NCI-H1048 (cell line): Measurements from ENCODE around the gene ALX4.

Experiments
- DNase-seq: peaks from one replicate; lab custom pipeline; 2025; lab: John Stamatoyannopoulos, UW

The ALX4 gene

DNA sequence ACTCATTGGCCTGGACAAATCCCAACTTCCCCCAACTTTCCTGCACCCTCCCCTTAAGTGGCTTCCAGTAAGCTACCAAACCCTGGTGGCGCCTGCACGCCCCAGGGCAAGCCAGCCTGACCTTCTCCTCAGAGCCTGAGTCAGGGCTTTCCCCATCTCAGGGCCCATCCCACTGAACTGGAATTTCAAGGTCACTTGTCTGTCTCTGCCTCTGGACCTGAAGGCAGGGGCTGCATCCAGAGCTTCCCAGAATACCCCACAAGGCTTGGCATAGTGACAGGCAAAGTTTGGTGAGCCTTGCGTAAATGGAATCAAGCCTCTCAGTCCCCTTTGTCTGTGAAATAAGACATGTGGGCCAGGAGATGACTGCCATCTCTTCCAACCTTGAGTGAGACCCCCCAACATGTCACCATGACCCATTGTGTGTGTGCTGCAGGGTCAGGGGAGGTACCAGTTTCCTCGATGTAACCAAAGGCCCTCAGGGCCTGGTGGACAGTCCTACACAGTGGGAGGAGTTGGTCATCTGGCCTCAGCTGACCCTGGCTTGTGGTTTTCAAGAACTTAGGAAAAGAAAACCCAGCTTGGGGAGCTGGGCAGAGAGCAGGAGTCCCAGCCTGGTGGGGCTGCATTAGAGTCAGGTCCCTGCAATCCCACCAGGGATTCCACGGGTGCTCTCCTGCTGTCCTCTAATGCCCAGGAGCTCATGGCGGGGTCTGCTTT, 8.9 kb downstream of the ALX4 start:
- no peak for DNase-seq

DNA sequence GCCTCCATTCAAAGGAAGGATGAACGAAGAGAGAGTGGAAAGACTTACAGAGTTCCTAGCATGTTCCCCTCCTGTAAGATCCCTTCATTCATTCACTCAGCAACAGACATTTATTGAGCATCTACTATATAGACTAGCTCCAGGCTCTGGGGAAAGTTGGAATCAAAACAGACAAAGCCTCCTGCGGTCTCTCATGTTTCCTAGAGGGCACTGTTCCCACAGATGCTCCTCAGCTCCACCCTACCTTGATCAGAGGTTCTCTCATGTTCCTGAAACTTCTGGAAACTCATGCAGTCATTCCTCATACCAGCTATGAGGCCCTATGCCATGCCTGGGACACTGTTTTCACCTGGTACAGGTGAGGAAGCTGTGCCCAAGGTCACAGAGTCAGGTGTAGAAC, 11.1 kb downstream of the ALX4 start:
- no peak for DNase-seq

DNA sequence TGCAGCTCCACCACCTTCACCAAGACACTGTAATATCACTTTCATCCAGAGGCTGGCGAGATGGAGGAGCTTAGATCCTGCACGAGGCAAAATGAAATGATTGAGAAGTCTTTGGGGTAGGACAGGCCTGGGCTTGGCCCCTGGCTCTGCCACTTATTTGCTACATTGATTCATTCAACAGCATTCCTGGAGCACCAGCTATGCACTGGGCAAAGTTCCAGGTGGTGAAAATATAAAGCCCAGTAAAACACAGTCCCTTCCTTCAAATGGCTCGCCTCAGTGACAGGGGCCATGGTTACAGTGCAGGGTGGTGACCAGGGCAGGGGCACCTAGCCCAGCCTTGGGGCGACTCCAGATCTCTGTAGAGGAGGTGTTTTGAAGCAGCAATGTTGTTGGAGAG, 19.7 kb downstream of the ALX4 start:
- no peak for DNase-seq

DNA sequence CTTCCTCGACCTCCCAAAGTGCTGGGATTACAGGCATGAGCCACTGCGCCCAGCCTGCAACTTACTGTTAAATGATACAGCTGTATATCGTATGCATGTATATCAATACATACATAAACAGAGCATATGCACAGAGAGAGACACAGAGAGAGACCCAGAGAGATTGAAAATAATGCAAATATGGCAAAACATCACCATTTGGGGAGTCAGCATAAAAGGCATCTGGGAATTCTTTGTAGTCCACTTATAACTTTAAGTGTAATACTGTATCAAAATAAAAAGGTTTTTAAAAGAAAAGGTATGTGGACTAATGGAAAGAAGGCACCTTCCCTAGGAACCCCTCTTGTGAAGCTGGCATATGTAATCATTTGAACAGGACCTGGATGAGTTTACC, 21.8 kb downstream of the ALX4 start:
- DNase-seq, result no peak

DNA sequence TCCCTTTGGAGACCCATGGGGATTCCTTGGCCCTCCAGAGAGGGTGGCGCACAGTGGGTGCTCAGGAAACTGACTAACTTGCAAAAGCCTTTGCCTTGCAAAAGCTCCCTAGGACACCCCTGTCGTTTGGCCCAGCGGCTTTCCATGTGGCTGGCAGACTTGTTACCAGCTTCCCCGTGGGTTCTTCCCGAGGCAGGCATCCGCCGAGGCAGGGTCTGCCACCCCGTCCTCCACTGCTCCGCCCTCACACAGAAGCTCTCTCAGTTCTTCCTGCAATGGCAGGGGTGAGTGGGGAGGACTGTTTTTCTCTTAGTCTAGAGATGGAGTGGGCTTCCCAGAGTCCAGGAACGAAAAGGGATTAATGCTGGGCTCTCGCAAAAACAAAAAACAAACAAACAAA, 23.0 kb downstream of the ALX4 start:
- no peak for DNase-seq

DNA sequence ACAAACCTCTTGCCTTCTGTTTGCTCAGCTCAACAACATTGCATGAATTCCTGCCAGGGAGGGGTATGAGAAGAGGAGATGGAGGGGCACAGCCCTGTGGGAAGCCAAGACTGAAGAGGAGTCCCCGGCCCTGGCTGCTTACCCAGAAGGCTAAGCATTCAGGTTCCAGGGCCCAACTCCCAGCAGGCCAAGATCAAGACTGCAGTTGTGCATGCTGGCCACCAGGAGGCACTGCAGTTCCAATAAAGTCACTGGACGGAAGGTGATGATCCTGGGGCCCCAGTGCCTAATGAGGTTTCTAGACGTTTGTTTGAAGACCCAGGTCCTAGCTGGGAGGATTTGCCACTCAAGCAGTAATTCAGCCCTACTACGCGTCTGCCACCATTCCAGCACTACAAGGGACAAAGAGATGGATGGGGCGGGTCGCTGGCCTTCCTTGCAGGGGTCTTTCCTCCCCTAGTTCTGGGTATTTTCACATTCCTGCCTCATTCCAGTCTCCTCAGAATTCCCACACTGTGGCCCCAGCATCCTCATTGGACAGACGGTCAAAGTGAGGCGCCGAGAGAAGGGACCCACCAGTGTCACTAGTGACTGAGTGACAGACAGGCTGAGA, 23.6 kb downstream of the ALX4 start:
- peak; percentile 27 for DNase-seq

DNA sequence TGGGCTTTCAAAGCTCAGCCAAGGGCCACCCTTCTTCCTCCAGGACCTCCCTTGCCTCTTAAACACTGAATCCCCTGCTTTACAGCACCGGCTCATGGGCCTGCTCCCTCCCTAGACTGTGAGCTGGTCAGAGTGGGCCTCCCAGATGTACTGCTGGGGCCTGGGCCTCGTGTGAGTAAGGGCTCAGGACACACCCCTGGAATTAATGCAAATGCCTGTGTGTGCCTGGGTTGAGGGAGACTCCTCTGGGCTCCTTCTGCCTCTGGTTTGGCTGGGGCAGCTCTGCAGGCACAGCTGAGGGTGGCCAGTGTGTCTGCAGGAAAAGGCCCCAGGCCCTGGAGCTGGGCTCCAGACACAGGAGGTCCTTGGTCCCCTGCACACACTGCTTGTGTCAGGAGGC, 24.2 kb downstream of the ALX4 start:
- no peak for DNase-seq

DNA sequence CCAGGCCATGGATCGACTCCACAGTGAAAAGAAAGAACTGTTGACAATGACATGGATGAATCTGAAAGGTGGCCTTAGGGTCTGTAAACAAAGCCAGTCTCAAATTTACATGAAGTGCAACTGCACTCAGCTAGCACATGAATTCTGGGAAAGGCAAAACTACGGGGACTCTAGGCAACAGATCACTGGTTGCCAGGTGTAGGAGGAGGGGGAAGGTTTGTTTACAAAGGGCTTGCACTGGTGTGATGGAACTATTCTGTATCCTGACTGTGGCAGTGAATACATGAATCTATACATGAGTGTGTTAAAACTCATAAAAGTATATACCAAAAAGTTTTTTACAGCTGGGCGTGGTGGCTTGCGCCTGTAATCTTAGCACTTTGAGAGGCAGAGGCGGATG, 27.3 kb downstream of the ALX4 start:
- DNase-seq, result no peak

DNA sequence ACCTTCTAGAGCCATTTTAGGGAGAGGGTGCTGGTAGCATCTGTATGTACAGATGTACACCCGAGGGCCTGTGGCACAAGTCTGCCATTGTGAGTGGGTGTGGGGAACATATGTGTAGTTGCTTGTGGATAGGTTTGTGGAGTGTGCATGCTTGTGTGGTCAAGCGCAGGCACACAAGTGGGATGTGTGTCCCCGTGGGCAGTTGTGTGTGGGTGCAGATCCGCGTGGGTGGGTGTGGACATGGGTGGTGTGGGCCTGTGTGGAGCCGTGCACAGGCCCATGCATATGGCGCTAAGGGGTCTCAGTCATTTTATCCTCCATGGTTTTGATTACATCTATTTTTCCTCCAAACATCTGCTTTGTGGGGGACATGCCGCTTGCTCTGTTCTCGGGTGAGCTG, 28.8 kb downstream of the ALX4 start:
- DNase-seq, result no peak

DNA sequence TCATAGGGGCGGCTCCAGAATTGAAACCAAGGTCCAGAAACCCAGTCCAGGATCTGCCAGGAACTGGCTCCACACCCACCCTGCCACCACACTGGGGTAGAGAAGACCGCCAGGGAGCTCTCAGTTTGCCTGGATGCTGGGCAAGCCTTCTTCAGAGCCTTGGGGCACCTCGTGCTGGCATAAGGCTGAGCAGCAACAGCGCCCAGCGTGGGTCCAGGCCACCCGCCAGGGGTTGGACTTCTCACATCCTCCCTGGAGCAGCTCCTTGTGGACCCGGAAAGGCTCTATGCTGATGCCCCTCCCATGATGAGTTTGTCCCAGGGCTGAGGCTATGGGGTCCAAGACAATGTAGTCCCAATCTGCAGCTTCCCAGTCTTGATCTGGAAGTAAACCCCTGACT, 29.7 kb downstream of the ALX4 start:
- DNase-seq, result no peak

DNA sequence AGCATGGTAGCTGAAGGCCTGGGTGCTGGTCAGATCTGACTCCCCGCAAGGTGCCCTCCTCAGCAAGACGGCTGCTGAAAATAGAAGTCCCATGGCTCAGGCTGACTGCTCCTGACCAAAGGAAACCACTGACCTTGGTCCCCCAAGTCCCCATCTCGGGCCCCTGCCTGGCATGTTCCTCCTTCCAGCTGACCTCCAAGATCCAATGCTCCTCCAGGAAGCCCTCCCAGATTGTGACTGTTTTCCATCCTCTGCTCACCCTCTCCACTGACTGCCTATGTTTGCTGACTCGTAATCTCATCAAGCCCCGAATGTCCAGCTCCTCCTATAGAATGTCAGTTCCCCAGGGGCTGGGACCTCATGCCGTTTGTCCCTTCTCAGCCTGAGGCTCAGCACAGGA, 30.5 kb downstream of the ALX4 start:
- no peak for DNase-seq

DNA sequence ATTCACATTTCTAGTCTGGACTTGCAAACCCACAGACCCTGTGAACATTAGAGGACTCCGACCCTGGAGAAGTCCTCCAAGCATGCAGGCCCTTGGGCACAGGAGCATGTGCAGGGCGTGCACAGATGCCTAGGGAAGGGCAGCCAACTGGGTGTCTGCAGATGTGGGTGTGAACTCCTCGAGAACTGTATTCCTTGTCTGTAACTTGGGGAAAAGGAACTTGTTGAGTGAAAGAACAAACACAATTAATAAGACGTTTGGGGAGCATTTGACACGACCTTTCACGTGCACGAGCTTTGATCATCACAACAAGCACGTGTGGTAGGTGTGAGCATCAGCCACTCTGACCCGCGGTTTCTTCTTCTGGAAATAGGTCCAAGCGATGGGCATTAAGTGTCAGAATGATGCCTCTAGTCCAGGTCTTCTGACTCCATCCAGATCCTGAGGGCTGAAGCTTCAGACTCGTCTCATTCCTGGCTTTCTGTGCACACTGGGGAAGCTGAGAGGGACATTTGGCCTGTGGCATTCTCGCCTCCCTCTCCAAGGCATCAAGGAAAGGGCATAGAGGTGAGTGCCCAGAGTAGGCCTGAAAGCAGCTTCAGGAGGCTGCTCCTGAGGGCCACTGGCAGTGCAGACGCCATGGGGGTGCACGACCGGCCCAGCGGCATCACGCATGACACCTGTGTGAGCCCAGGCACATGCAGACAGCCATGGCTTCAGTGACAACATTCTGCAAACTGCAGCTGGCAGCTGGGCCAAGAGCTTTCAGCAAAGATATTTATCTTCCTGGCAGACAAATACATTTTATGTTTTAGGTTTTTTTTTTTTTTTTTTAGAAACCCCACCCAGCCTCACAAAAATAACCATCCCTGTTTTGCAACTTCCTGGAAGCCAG, 32.5 kb downstream of the ALX4 start:
- no peak for DNase-seq

DNA sequence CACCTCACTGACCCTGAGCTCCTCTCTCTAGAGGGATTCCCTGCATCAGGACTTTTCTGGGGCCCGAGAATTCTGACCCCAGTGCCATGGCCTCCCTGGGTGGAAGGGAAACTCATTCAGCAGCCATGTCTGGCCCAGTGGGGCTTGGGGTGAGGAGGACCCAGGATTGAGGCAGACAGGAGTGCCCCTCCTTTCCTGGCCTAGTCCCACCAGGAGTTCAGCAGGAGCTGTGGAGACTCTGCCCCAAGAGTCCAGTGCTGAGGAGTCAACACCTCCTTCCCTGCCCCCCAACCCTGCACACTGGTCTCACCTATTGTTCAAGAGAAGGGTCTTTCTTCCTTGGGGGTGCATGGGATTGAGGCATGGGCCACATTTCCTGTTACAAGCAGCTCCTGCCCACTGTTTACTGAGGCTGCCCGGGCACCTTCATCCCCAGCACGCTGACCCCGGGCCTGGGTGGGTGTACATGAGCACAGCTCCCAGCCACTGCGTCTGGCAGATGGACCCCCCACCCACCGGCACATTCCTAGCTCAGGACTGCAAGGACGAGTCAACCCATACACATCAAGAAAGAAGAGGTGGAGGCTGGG, 33.9 kb downstream of the ALX4 start:
- no peak for DNase-seq

DNA sequence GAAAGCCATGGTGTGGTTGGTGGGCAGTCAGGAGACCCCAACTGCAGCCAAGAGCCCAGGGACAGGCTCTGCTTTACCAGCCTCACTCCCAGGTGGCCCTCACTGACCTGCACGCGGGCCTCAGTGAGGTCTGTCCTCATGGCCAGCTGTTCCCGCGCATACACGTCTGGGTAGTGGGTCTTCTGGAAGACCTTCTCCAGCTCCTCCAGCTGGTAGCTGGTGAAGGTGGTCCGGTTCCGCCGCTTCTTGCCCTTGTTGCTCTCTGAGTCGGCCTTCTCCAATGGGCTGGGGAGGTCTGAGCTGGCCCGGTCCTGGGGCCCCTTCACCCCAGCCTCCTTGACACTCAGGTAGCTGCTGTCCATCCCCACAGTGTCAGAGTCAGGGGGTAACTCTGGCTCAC, 34.7 kb downstream of the ALX4 start:
- no peak for DNase-seq

DNA sequence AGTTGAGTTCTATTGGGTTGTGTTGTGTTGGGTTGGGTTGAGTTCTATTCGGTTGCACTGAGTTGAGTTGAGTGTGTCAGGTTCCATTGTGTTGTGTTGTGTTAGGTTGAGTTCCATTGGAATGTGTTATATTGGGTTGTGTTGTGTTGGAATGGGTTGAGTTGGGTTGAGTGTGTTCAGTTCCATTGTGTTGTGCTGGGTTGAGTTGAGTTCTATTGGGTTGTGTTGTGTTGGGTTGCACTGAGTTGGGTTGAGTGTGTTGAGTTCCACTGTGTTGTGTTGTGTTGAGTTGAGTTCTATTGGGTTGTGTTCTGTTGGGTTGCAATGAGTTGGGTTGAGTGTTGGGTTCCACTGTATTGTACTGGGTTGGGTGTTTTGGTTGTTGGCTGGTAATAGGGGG, 35.5 kb downstream of the ALX4 start:
- no peak for DNase-seq

DNA sequence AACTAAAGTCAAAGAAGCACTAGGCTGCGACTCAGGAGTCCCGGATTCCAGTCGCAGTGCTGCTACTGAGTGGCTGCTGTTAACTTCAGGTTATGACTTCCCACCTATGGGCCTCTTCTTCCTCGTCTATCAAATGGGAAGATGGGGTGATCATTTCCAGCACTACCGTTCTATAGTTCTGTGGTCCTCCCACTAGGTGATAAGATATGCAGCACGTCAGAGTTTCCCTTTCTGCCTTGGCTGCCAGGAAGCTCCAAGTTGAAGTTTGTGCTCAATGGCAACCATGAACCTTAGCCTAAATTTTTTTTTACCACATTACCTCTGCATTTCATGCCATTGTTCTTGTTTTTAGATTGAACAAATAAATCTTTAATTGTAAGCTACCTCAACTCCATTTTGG, 38.7 kb downstream of the ALX4 start:
- no peak for DNase-seq

DNA sequence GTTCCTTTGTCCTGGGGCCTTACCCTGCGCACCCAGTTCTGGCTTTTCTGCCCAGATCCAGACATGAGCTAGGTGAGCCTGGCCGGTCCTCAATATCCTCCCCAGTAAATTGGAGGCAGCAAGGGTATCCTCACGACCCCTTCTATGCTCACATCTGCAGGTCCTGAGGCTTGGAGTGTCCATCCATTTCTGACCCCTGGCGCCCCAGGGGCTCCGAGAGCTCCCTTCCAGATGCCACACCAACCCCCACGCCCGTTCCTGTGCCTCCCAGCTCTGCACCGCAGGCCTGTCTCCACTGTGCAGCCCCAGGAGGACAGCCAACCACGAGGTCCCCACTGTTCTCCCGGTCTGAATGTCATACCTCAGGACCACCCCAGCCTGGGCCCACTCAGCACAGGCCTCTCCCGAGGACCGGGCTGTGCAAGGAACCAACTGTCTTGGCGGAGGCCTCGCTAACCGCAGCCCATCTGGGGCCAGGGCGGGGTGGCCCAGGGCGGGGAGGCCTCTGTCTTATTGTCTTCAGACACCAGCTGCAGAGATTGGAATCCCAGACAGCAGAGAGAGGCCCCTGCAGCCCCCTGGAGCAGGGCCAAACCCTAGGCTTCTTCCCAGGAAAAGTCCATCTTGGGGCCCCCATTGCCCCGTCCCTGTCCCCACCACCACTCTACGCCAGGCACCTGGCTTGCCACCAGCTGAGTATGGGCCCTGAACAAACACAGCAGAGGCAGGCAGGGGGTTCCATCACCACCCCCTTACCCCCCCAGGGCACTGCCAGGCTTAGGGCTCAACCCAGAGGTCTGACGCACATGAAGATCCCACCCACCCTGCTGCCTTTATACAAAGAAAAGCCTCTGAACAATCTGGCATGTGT, 39.3 kb downstream of the ALX4 start:
- DNase-seq, result no peak

DNA sequence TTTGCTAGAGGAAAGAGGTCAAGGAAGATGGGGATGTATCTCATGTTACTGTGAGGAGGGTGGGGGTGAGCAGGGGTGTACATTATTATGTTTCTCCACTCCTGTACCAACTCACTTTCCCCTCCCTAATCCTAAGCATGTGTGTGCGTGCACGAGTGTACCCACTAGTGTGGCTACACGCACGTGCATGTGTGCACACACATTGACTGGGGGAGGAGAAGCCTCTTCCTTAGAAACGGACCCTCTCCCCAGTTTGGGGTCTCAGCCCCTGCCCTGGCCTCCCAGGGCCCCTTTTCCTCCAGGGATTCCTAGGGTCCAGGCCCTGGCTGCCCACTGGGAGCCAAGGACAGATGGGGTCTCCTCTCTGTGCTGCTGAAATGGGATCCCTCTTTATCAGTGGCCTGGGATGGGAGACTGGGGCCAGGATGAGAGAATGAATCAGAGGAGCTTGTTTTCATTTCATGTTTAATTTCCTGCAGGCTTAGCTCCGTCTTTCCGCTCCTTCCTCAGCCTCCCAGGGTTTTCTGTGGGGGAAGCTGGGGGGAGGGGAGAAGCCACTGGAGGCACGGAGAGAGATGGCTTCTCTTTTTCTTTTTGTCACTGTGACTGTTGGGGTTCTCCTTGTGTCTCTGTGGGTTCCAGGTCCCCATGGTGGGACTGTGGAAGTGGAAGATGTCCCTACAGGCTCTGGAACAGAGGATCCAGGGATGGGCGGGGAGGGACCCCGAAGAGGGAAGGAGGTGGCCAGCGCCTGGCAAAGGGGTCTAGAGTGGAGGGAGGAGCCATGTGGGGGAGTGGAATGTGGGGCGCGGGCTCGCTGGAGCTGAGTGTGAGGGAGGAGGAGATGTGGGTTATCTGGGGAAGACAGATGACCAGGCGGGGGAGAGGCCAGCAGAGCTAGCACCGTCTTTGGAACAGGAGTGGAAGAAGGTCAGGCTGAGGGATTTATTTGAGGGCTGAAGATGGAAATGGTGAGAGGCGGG, 40.3 kb downstream of the ALX4 start:
- no peak for DNase-seq

DNA sequence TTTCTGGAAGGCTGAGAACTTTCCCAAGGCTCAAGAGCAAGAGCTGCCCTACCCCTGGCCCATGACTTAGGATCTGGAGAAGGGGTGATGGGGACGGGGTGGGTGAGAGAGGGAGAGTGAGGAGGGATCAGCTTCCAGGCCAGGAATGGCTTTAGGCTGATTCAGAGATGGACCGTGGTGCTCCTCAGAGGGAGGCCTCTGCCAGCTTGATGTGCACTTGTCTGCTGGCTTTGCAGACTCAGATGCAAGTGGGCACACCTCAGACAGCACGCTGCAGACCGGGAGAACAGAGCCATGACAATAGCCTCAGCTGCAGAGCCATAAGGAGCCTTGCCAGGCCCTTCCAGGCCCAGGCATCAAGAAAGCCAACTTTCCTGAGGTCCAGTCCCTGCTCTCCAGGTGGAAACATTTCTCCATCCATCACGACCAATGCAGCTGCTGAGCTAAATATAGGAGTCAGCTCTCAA, 41.3 kb downstream of the ALX4 start:
- no peak for DNase-seq
